ENCODE data around the gene KHNYN.

KHNYN gene

DNA sequence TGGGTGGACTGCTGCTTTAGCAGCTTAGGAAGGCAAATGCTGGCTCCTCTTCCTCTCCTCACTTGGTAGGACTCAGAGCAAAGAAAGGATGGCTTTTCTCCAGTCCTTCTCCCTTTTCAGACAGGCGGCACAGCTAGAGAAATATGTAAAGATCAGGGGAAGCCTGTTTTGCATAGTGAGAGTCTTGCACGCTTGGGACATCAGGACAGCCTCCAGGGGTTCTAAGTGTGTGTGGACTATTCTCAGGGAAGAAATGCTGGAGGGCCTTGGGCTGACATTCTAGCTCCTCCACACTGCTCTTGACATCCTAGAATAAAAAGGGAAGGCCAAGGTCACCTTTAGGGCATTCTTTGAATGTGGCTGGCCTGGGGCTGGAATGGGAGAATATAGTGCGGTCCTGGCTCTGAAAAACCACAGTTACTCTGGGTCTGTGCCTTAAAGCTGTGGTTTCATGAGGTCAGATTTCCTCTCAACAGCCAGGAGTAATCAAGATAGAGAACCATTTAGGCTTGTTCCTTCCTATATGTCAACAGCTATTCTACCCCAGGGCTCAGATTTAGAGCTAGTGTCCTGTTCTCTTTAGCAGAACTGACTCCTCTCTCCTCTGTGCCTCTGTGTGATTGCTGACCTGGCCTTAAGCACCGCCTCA, 54.0 kb downstream of the KHNYN start:
- no peak overlapping the region for H4K12ac ChIP-seq (ENCODE audit: low read depth, low read length)
- no peak overlapping the region for H2BK120ac ChIP-seq (ENCODE audit: insufficient read depth, low read length, poor library complexity)
- no peaks in the 10 kb centered on the region for H3K79me2 ChIP-seq (ENCODE audit: control insufficient read depth, insufficient read depth, low read length, poor library complexity)
- H3K4ac ChIP-seq (ENCODE audit: low read depth, low read length): no peak overlapping the region
- no peak overlapping the region for H3K14ac ChIP-seq (ENCODE audit: low read length)
- WGBS (ENCODE audit: extremely low coverage, insufficient coverage, insufficient read length): no CpG with 5 or more reads among the region's 4 CpGs
- no peak overlapping the region for H3K27ac ChIP-seq (ENCODE audit: low read depth, low read length)
- no peak overlapping the region for H3K4me3 ChIP-seq (ENCODE audit: low read depth, low read length)
- no peak overlapping the region for H4K91ac ChIP-seq (ENCODE audit: low read depth, low read length)
- no peak overlapping the region for H3K4me2 ChIP-seq (ENCODE audit: low read length)
- peak; percentile 8 to 11 for DNase-seq
- H3K18ac ChIP-seq (ENCODE audit: low read length): no peak overlapping the region
- no peak overlapping the region for H3K9ac ChIP-seq (ENCODE audit: low read length)
- H3K4me1 ChIP-seq (ENCODE audit: control insufficient read depth in 1 of 2, insufficient read depth in 2 of 2, low read length in 2 of 2): peaks cover 0 to 2% of the 10 kb centered on the region in 2 experiments
- H2AFZ ChIP-seq (ENCODE audit: insufficient read depth, low read length, poor library complexity): no peak overlapping the region
- H3K36me3 ChIP-seq (ENCODE audit: control insufficient read depth in 1 of 2, insufficient read depth in 2 of 2, low read length in 2 of 2): no peaks in the 10 kb centered on the region
- no peaks in the 10 kb centered on the region for H3K27me3 ChIP-seq (ENCODE audit: insufficient read depth, low read length)
- no peak overlapping the region for H2BK5ac ChIP-seq (ENCODE audit: low read depth, low read length, poor library complexity)
- H3K79me1 ChIP-seq (ENCODE audit: low read length): no peaks in the 10 kb centered on the region
- H3K9me3 ChIP-seq (ENCODE audit: insufficient read depth, low read depth, low read length): no peaks in the 10 kb centered on the region
- H2BK12ac ChIP-seq (ENCODE audit: low read length): no peak overlapping the region
- no peak overlapping the region for H2AK5ac ChIP-seq (ENCODE audit: low read length)
- no peak overlapping the region for H3K23ac ChIP-seq (ENCODE audit: low read length)
- H4K8ac ChIP-seq (ENCODE audit: low read depth, low read length): no peak overlapping the region
